Panc1 (cell line): ENCODE data around the gene TMEM240. TPM values are rescaled to one million over a fixed set of nuclear protein-coding genes. Genes with fewer than 3 reads are reported as not detected.

Source experiments
- ATAC-seq: fragments of 200-7000 bp; cut with Tn5 transposase; 2 replicates; pipeline ENCODE4 v1.9.1; 2020; ENCODE audit warnings: mild to moderate bottlenecking, moderate library complexity
- BruUV-seq: library from RNA; stranded (reverse); fragments of 400-500 nt; replicated peaks from 2 replicates; lab custom pipeline; 2021; lab: Mats Ljungman, UMichigan
- CTCF ChIA-PET: fragments of 300-600 bp; sonication (Branson Sonifier 250); formaldehyde crosslinking; loops from one replicate; lab custom pipeline; 2022; ENCODE audit warnings: antibody characterized with exemption; lab: Charles Lee
- POLR2A ChIA-PET: fragments of 300-600 bp; sonication (Branson Sonifier 250); formaldehyde crosslinking; loops from one replicate; lab custom pipeline; 2022; ENCODE audit warnings: antibody characterized with exemption; lab: Charles Lee
- DNase-seq: peaks from one replicate; pipeline ENCODE4 v3.0.0-alpha.2; 2010; ENCODE audit warnings: low read depth, low spot score
- H3K27ac ChIP-seq: 2 replicates; pipeline ENCODE4 v1.5.1; 2011; ENCODE audit warnings: mild to moderate bottlenecking, low read length, inconsistent platforms
- H3K27me3 ChIP-seq: fragments of 200-500 bp; sonication (Bioruptor generic); 2 replicates; pipeline ENCODE4 v1.6.0; 2014; ENCODE audit warnings: low read length, inconsistent platforms; ENCODE audit not compliant: control insufficient read depth, insufficient read depth
- H3K36me3 ChIP-seq: fragments of 200-500 bp; sonication (Bioruptor generic); 2 replicates; pipeline ENCODE4 v1.5.1; 2014; ENCODE audit warnings: inconsistent platforms, mild to moderate bottlenecking, low read length, moderate library complexity; ENCODE audit not compliant: control insufficient read depth, insufficient read depth
- H3K4me1 ChIP-seq: 2 replicates; pipeline ENCODE4 v1.5.1; 2011; ENCODE audit warnings: inconsistent platforms, mild to moderate bottlenecking, low read length, moderate library complexity; ENCODE audit not compliant: control insufficient read depth, insufficient read depth
- H3K4me3 ChIP-seq, 2 experiments: 2 replicates each; pipeline ENCODE4 v1.5.1; 2011 to 2012; ENCODE audit warnings: low read depth in 2 of 2, low read length in 2 of 2, mild to moderate bottlenecking in 2 of 2, inconsistent platforms in 1 of 2, moderate library complexity in 1 of 2
- H3K9me3 ChIP-seq: fragments of 200-500 bp; sonication (Bioruptor generic); 2 replicates; pipeline ENCODE4 v1.5.1; 2014; ENCODE audit warnings: low read depth, mild to moderate bottlenecking, inconsistent platforms, low read length, moderate library complexity; ENCODE audit not compliant: control insufficient read depth, insufficient read depth
- CTCF ChIP-seq: fragments of 450-650 bp; IDR thresholded peaks from 2 replicates; pipeline ENCODE4 v1.5.1; 2017; ENCODE audit warnings: mild to moderate bottlenecking
- POLR2AphosphoS5 ChIP-seq: IDR thresholded peaks from 2 replicates; pipeline ENCODE4 v1.6.1; 2012; ENCODE audit warnings: mild to moderate bottlenecking, low read depth, low read length, moderate library complexity
- REST ChIP-seq, 2 experiments: IDR thresholded peaks; 2 replicates each; pipeline ENCODE4 v1.6.1; 2011 to 2012; ENCODE audit warnings: low read depth in 2 of 2, control low read depth in 1 of 2, low read length in 1 of 2, mild to moderate bottlenecking in 1 of 2, moderate library complexity in 1 of 2; ENCODE audit not compliant: insufficient read depth in 1 of 2
- SIN3A ChIP-seq: IDR thresholded peaks from 2 replicates; pipeline ENCODE4 v1.6.1; 2012; ENCODE audit warnings: low read depth, mild to moderate bottlenecking, low read length, moderate library complexity, borderline replicate concordance; ENCODE audit not compliant: insufficient read depth
- TCF7L2 ChIP-seq: IDR thresholded peaks from 2 replicates; pipeline ENCODE4 v1.6.1; 2011; ENCODE audit warnings: mild to moderate bottlenecking, low read depth, low read length, inconsistent platforms
- in situ Hi-C: cut with HindIII; loops from 2 replicates; pipeline ENCODE4 v1.10.0; 2016; ENCODE audit warnings: low sequenced_read_pairs, low pct_unique_long_range_greater_than_20kb
- intact Hi-C: fragments of 100-400 bp; cut with micrococcal nuclease; formaldehyde crosslinking; loops from one replicate; pipeline ENCODE4 v1.10.0; 2022; ENCODE audit not compliant: unreplicated experiment
- total RNA-seq: library from RNA; stranded (reverse); gene quantifications from one replicate; pipeline ENCODE4 v1.2.1, GENCODE V29; 2021; ENCODE audit not compliant: unreplicated experiment

TMEM240 gene
- total RNA-seq, 1 experiment from 2014 or later, result 4.1 TPM

- CTCF ChIA-PET, result no interaction called here
- in situ Hi-C loops (no loop called here), intact Hi-C loops (no loop called here)
- Histone ChIP-seq H3K27ac (no peak overlapping the region), H3K27me3 (no peaks in the 10 kb centered on the region), H3K36me3 (no peaks in the 10 kb centered on the region; the same call in 1 of the 2 replicates), H3K9me3 (no peaks in the 10 kb centered on the region), H3K4me3 (no peak overlapping the region), H3K4me1 (peaks cover 4% of the 10 kb centered on the region; the same call in 1 of the 2 replicates)
- POLR2A ChIA-PET, result no interaction called here
- BruUV-seq, result no TSS peak
- ATAC-seq, result no peak
- DNase-seq, result no peak
- TF ChIP-seq CTCF, result no peak
- TF ChIP-seq POLR2AphosphoS5, result 0 out of 2 replicates have a peak, but pooled peaks have one; percentile 15
Observed at GRCh38 chr1:1551524-1552262, 11.3 kb upstream of the TMEM240 start.

- POLR2A ChIA-PET, result no interaction called here
- no peak overlapping the region for H3K4me3 ChIP-seq
- intact Hi-C loops (no loop called here), in situ Hi-C loops (no loop called here)
- no peak overlapping the region for H3K27ac ChIP-seq
- TF ChIP-seq POLR2AphosphoS5 (no peak), TCF7L2 (no peak), REST (IDR thresholded peaks at IDR 0.05; ENCODE audit: insufficient read depth in 1 of 2, low read depth in 2 of 2, low read length in 1 of 2) (no peak), SIN3A (no peak), CTCF (no peak)
- H3K4me1 ChIP-seq, result peaks cover 4% of the 10 kb centered on the region; the same call in 1 of the 2 replicates
- no TSS peak for BruUV-seq
- CTCF ChIA-PET, result no interaction called here
- peak; percentile 65 for ATAC-seq
- H3K36me3 ChIP-seq, result no peaks in the 10 kb centered on the region; the same call in 1 of the 2 replicates
- no peak for DNase-seq
- no peaks in the 10 kb centered on the region for H3K9me3 ChIP-seq
- H3K27me3 ChIP-seq, result no peaks in the 10 kb centered on the region
Observed at GRCh38 chr1:1550591-1551432, 10.4 kb upstream of the TMEM240 start.
